Esophagus squamous epithelium (tissue), 4 donors: ENCODE results near the gene ITGB8.

ENCODE experiments used
- CTCF ChIP-seq, 6 experiments: fragments of 450-650 bp in 4 of 6; fragments of 200-600 bp in 2 of 6; sonication (generic) in 2 of 6; IDR thresholded peaks; one replicate each; pipeline ENCODE4 v1.5.1; 2016 to 2019; ENCODE audit warnings: antibody characterized with exemption in 6 of 6, mild to moderate bottlenecking in 4 of 6, moderate library complexity in 4 of 6
- POLR2A ChIP-seq, 4 donors: fragments of 450-650 bp; IDR thresholded peaks; one replicate each; pipeline ENCODE4 v1.6.1; 2017; ENCODE audit warnings: antibody characterized with exemption in 4 of 4, mild to moderate bottlenecking in 4 of 4, moderate library complexity in 3 of 4

GRCh38 chr7:20304366-20304765, 26.3 kb upstream of the ITGB8 start:
- TF ChIP-seq CTCF (IDR thresholded peaks at IDR 0.05) (no peak), POLR2A (IDR thresholded peaks at IDR 0.05) (no peak)
